ENCODE results near the gene CCM2.
"Not testable (repeated sequence)": the region's sequence is repeated elsewhere in the genome, so short reads cannot be mapped to it uniquely, and the experiment has no call there.

The CCM2 gene

DNA sequence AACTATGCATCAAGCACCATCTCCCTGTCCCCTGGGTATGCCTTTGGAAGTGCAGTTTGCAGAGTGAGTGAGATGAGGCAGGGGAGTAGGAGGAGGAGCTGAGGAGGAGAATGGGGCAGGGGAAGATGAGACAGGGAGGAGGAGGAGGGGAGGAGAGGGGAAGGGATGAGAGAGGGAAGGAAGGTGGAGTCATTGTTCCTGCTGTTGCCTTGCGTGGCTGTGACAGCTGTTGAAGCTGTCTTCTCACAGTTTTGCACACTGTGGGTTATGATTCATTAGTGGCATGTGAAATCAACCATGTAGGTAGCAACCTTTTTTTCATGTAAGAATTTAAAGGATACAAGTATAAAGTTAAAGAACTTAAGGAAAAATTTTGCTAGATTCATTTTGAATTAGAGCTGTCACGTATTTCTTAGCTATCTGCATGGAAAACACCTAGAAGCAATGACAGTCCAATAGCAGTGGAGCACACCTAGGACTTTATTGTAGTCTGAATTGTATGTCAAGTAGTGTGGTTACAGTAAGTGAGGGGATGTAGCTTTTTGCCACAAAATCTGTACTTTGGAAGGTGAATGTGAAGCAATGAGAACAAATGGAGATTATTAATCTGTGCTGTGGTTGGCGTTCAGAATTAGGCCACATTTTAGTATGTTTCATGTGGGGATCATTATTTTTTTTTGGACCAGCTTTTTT, 21.7 kb downstream of the CCM2 start:
- TF ChIP-seq CTCF (IDR thresholded peaks at IDR 0.05; ENCODE audit: low read depth, low read length, missing control alignments) = no peak
- DNase-seq (ENCODE audit: extremely low read depth, low read depth) = no peak
- no peak overlapping the region for H3K4me3 ChIP-seq (replicated peaks; ENCODE audit: low read depth, low read length)

GRCh38 chr7:45024126-45024744, 24.2 kb downstream of the CCM2 start:
- no peak for TF ChIP-seq CTCF (IDR thresholded peaks at IDR 0.05; ENCODE audit: low read depth, low read length, missing control alignments)
- H3K4me3 ChIP-seq (replicated peaks; ENCODE audit: low read depth, low read length) = no peak overlapping the region
- DNase-seq (ENCODE audit: extremely low read depth, low read depth) = no peak

DNA sequence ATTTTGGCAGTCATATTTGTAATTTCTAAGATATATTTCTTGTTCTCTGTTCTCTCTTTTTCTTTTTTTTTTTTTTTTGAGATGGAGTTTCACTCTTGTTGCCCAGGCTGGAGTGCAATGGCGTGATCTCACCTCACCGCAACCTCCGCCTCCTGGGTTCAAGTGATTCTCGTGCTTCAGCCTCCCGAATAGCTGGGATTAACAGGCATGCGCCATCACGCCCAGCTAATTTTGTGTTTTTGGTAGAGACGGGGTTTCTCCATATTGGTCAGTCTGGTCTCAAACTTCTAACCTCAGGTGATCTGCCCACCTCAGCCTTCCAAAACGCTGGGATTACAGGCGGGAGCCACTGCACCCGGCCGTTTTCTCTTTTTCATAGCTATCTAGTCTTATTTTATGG, 25.5 kb downstream of the CCM2 start:
- not testable (repeated sequence) for DNase-seq (ENCODE audit: extremely low read depth, low read depth); H3K4me3 ChIP-seq (replicated peaks; ENCODE audit: low read depth, low read length)

GRCh38 chr7:45026013-45026412, 26.0 kb downstream of the CCM2 start:
- TF ChIP-seq CTCF (IDR thresholded peaks at IDR 0.05; ENCODE audit: low read depth, low read length, missing control alignments) = no peak
- H3K4me3 ChIP-seq (replicated peaks; ENCODE audit: low read depth, low read length) = no peak overlapping the region

DNA sequence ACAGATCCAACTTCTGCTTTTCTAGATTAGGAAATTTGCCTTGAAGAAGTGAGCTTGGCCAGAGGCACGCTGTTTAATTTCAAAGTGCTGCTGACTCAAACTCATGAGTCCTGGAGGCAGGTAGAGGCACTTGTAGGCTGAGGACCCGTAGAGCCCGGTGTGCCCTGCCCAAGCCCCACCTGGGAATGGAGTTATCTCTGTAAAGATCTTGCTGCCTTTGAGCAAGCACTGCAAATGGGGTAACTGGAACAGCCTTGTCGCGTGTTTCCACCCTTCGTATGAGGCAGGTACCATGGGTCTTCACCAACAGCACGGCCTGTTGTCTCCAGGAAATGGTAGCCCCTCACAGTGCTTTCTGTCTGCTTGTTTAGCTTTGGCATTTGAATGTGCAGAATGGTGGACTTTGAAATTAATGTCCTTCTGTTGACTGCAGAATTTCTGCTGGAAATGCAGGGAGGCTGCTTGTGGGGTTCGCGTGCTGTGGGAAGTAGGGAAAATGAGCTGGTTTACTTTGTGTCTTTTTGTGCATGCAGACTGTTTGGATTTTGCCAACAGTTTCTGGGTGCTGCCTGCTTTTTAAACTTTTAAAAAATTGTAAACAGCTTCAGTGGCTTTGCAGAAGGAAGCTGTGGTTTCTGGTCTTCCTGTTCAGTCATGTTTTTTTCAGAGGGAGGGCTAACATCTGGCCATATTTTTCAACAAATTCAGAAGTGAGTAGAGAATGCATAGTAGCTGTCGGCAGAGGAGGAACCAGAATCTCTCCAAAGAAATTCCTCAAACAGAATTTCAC, 27.2 kb downstream of the CCM2 start:
- no peak for TF ChIP-seq CTCF (IDR thresholded peaks at IDR 0.05; ENCODE audit: low read depth, low read length, missing control alignments)
- DNase-seq (ENCODE audit: extremely low read depth, low read depth) = peak; percentile 19
- H3K4me3 ChIP-seq (replicated peaks; ENCODE audit: low read depth, low read length) = no peak overlapping the region; the same call in 1 of the 2 replicates

More at GRCh38 chr7:45026013-45026412, 26.0 kb downstream of the CCM2 start:
- DNase-seq (ENCODE audit: extremely low read depth, low read depth) = no peak

- TF ChIP-seq CTCF (IDR thresholded peaks at IDR 0.05; ENCODE audit: low read depth, low read length, missing control alignments) = no peak
- no peak overlapping the region for H3K4me3 ChIP-seq (replicated peaks; ENCODE audit: low read depth, low read length)
- DNase-seq (ENCODE audit: extremely low read depth, low read depth) = no peak
Observed at GRCh38 chr7:45027774-45028114, 27.7 kb downstream of the CCM2 start.
